Measurements from ENCODE around the gene ATP9A.

The ATP9A gene

DNA sequence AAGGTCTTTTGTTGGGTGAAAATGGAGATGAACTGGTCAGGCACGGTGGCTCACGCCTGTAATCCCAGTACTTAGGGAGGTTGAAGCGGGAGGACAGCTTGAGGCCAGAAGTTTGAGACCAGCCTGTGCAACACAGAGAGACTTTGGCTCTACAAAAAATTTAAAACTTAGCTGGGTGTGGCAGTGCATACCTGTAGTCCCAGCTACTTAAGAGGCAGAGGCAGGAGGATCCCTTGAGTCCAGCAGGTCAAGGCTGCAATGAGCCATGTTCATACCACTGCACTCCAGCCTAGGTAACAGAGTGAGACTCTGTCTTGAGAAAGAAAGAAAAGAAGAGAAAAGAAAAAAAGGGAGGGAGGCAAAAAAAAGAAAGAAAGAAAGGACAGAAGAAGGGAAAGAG, 134.8 kb downstream of the ATP9A start:
- Histone ChIP-seq H3F3A (ENCODE audit: control insufficient read depth, insufficient read depth) (no peaks in the 10 kb centered on the region), H3K79me2 (ENCODE audit: control insufficient read depth, low read length) (no peaks in the 10 kb centered on the region), H3K27ac (ENCODE audit: low read depth, low read length) (no peak overlapping the region), H3K4me3 (ENCODE audit: low read length) (no peak overlapping the region), H3K27me3 (ENCODE audit: control insufficient read depth, low read length) (peaks cover 33% of the 10 kb centered on the region), H3K36me3 (ENCODE audit: control insufficient read depth, low read length) (no peaks in the 10 kb centered on the region), H4K20me1 (ENCODE audit: control insufficient read depth, insufficient read depth, low read depth, low read length) (no peaks in the 10 kb centered on the region), H3K9me2 (replicated peaks; ENCODE audit: control insufficient read depth, low read length) (no peaks in the 10 kb centered on the region), H3K9me3 (ENCODE audit: control insufficient read depth, insufficient read depth, low read length) (no peaks in the 10 kb centered on the region), H3K4me2 (ENCODE audit: low read length) (no peak overlapping the region), H3K4me1 (ENCODE audit: control insufficient read depth, low read length) (peaks cover 3% of the 10 kb centered on the region)
- TF ChIP-seq, protein P1, sequence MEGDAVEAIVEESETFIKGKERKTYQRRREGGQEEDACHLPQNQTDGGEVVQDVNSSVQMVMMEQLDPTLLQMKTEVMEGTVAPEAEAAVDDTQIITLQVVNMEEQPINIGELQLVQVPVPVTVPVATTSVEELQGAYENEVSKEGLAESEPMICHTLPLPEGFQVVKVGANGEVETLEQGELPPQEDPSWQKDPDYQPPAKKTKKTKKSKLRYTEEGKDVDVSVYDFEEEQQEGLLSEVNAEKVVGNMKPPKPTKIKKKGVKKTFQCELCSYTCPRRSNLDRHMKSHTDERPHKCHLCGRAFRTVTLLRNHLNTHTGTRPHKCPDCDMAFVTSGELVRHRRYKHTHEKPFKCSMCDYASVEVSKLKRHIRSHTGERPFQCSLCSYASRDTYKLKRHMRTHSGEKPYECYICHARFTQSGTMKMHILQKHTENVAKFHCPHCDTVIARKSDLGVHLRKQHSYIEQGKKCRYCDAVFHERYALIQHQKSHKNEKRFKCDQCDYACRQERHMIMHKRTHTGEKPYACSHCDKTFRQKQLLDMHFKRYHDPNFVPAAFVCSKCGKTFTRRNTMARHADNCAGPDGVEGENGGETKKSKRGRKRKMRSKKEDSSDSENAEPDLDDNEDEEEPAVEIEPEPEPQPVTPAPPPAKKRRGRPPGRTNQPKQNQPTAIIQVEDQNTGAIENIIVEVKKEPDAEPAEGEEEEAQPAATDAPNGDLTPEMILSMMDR (IDR thresholded peaks at IDR 0.05; ENCODE audit: low read depth, low read length, poor library complexity, severe bottlenecking), result no peak

DNA sequence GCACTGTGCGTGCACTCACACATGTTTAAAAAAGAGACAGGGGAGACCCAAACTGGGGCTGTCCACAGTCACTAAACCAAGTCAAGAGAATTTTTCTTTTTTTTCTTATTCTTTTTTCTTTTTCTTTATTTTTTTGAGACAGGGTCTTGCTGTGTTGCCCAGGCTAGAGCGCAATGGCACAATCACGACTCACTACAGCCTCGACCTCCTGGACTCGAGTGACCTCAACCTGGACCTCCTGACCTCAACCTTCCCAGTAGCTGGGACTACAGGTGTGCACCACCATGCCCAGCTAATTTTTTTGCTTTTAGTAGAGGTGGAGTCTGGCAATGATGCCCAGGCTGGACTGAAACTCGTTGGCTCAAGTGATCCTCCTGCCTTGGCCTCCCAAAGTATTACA, 136.2 kb downstream of the ATP9A start:
- Histone ChIP-seq H3K36me3 (ENCODE audit: control insufficient read depth, low read length) (no peaks in the 10 kb centered on the region), H3K4me3 (ENCODE audit: low read length) (no peak overlapping the region), H3K27me3 (ENCODE audit: control insufficient read depth, low read length) (peaks cover 33% of the 10 kb centered on the region), H3K4me2 (ENCODE audit: low read length) (no peak overlapping the region), H3K9me3 (ENCODE audit: control insufficient read depth, insufficient read depth, low read length) (no peaks in the 10 kb centered on the region), H3F3A (ENCODE audit: control insufficient read depth, insufficient read depth) (no peaks in the 10 kb centered on the region), H3K9me2 (replicated peaks; ENCODE audit: control insufficient read depth, low read length) (no peaks in the 10 kb centered on the region), H3K4me1 (ENCODE audit: control insufficient read depth, low read length) (peaks cover 3% of the 10 kb centered on the region), H4K20me1 (ENCODE audit: control insufficient read depth, insufficient read depth, low read depth, low read length) (no peaks in the 10 kb centered on the region), H3K79me2 (ENCODE audit: control insufficient read depth, low read length) (no peaks in the 10 kb centered on the region), H3K27ac (ENCODE audit: low read depth, low read length) (no peak overlapping the region)
- TF ChIP-seq, protein P1 (IDR thresholded peaks at IDR 0.05; ENCODE audit: low read depth, low read length, poor library complexity, severe bottlenecking), result no peak
- no peak for TF ChIP-seq EZH2phosphoT487 (IDR thresholded peaks at IDR 0.05; ENCODE audit: borderline replicate concordance, low read length)

DNA sequence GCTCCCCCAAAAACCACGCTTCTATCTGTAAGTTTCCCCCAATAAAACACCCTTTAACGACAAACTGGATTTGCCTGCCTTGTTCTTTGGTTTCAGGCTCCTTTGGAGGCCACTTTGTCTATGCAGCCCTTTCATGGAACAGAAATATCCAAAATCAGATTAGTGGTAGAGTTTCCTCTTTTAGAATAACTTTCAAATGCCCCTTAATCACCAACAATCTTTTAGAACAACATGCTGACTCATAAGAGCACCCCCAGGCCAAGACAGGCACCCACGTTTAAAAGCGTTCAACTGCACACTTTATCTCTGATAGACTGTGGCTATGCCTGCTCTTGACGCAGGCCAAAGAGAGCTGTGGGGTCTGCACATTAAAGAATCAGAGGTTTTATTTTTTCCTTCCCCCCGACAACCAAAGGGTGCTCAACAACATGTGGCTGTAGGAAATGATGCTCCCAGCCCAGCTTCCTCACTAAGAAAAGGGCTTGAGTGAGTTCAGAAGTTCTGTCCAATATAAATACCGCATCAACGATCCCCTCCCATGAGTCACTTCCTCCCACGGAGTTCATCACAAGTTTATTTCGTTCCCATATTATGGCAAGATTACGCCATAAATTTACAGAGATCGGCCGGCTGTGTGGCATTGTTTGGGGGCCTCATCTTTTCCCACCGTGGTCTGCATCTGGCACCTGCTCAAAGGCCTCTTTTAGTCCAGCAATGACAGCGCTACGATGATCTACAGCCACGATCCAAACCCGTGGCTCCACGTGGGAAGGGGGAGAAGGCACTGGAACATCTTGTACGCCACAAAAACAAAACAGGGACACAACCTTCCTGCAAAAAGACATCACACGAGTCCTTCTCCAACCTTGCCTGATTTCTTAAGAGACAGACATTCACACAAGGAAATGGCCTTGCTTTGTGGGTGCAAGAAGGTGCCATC, 136.9 kb downstream of the ATP9A start:
- Histone ChIP-seq H3K27ac (ENCODE audit: low read depth, low read length) (no peak overlapping the region), H3K9me3 (ENCODE audit: control insufficient read depth, insufficient read depth, low read length) (no peaks in the 10 kb centered on the region), H3K27me3 (ENCODE audit: control insufficient read depth, low read length) (peaks cover 29% of the 10 kb centered on the region), H3F3A (ENCODE audit: control insufficient read depth, insufficient read depth) (no peaks in the 10 kb centered on the region), H3K4me3 (ENCODE audit: low read length) (no peak overlapping the region), H3K79me2 (ENCODE audit: control insufficient read depth, low read length) (no peaks in the 10 kb centered on the region), H4K20me1 (ENCODE audit: control insufficient read depth, insufficient read depth, low read depth, low read length) (no peaks in the 10 kb centered on the region), H3K4me1 (ENCODE audit: control insufficient read depth, low read length) (peaks cover 3% of the 10 kb centered on the region), H3K4me2 (ENCODE audit: low read length) (no peak overlapping the region), H3K36me3 (ENCODE audit: control insufficient read depth, low read length) (no peaks in the 10 kb centered on the region), H3K9me2 (replicated peaks; ENCODE audit: control insufficient read depth, low read length) (no peaks in the 10 kb centered on the region)
- TF ChIP-seq, protein P1 (IDR thresholded peaks at IDR 0.05; ENCODE audit: low read depth, low read length, poor library complexity, severe bottlenecking), result no peak
- TF ChIP-seq EZH2phosphoT487 (IDR thresholded peaks at IDR 0.05; ENCODE audit: borderline replicate concordance, low read length), result no peak

Data from DOHH2 (cell line).